Measurements from ENCODE around the gene MED16.

MED16 gene

GRCh38 chr19:918481-919198 lies 25.7 kb upstream of the MED16 start:
- H3K9ac ChIP-seq (ENCODE audit: low read length), result no peak overlapping the region

GRCh38 chr19:918152-918437 lies 25.1 kb upstream of the MED16 start:
- H3K9me2 ChIP-seq (ENCODE audit: low read depth, low read length), result no peaks in the 10 kb centered on the region
- no peak overlapping the region for H2AFZ ChIP-seq (ENCODE audit: low read length)
- H3K4me2 ChIP-seq (ENCODE audit: low read length), result peak overlapping the region; percentile 64
- TF ChIP-seq CTCF (IDR thresholded peaks at IDR 0.05; ENCODE audit: low read length), result no peak
- no peak for TF ChIP-seq EZH2 (IDR thresholded peaks at IDR 0.05; ENCODE audit: borderline replicate concordance, low read length)
- no peaks in the 10 kb centered on the region for H3K36me3 ChIP-seq (ENCODE audit: insufficient read depth, low read length)
- no peaks in the 10 kb centered on the region for H3K79me2 ChIP-seq (ENCODE audit: insufficient read depth, low read length)
- H3K4me3 ChIP-seq (ENCODE audit: low read depth, low read length, poor library complexity, severe bottlenecking), result no peak overlapping the region
- H3K9ac ChIP-seq (ENCODE audit: low read length), result no peak overlapping the region
- peaks cover 13% of the 10 kb centered on the region; the same call in 1 of the 2 replicates for H3K27me3 ChIP-seq (ENCODE audit: insufficient read depth, low read length)
- no peaks in the 10 kb centered on the region for H3F3A ChIP-seq (ENCODE audit: insufficient read depth, low read length)
- H4K20me1 ChIP-seq (ENCODE audit: insufficient read depth, low read length), result no peaks in the 10 kb centered on the region
- peaks cover 40% of the 10 kb centered on the region for H3K4me1 ChIP-seq (ENCODE audit: insufficient read depth, low read length, severe bottlenecking)
- H3K9me3 ChIP-seq (ENCODE audit: low read length), result no peaks in the 10 kb centered on the region
- H3K27ac ChIP-seq (ENCODE audit: low read depth, low read length, poor library complexity, severe bottlenecking), result no peak overlapping the region

More at GRCh38 chr19:918481-919198, 25.7 kb upstream of the MED16 start:
- no peaks in the 10 kb centered on the region for H3K36me3 ChIP-seq (ENCODE audit: insufficient read depth, low read length)
- TF ChIP-seq EZH2 (IDR thresholded peaks at IDR 0.05; ENCODE audit: borderline replicate concordance, low read length) (no peak), CTCF (IDR thresholded peaks at IDR 0.05; ENCODE audit: low read length) (no peak)
- H3K27me3 ChIP-seq (ENCODE audit: insufficient read depth, low read length), result peaks cover 13% of the 10 kb centered on the region; the same call in 1 of the 2 replicates
- no peaks in the 10 kb centered on the region for H3F3A ChIP-seq (ENCODE audit: insufficient read depth, low read length)
- H3K4me2 ChIP-seq (ENCODE audit: low read length), result no peak overlapping the region; the same call in 1 of the 2 replicates
- no peak overlapping the region for H3K27ac ChIP-seq (ENCODE audit: low read depth, low read length, poor library complexity, severe bottlenecking)
- H3K9me2 ChIP-seq (ENCODE audit: low read depth, low read length), result no peaks in the 10 kb centered on the region
- H2AFZ ChIP-seq (ENCODE audit: low read length), result no peak overlapping the region
- H3K79me2 ChIP-seq (ENCODE audit: insufficient read depth, low read length), result no peaks in the 10 kb centered on the region
- H4K20me1 ChIP-seq (ENCODE audit: insufficient read depth, low read length), result no peaks in the 10 kb centered on the region
- peaks cover 36% of the 10 kb centered on the region for H3K4me1 ChIP-seq (ENCODE audit: insufficient read depth, low read length, severe bottlenecking)
- no peaks in the 10 kb centered on the region for H3K9me3 ChIP-seq (ENCODE audit: low read length)
- H3K4me3 ChIP-seq (ENCODE audit: low read depth, low read length, poor library complexity, severe bottlenecking), result no peak overlapping the region

GRCh38 chr19:917323-918151 lies 24.6 kb upstream of the MED16 start, which contains the start of gene KISS1R:
KISS1R (plus strand) TSS chr19:917333; CDS start chr19:917503, 170 bp downstream.
- peak; percentile 84 for TF ChIP-seq CTCF (IDR thresholded peaks at IDR 0.05; ENCODE audit: low read length)
- no peak for TF ChIP-seq EZH2 (IDR thresholded peaks at IDR 0.05; ENCODE audit: borderline replicate concordance, low read length)

More at GRCh38 chr19:917323-918151, 24.6 kb upstream of the MED16 start, which contains the start of gene KISS1R:
- Histone ChIP-seq H3K9me3 (ENCODE audit: low read length) (no peaks in the 10 kb centered on the region), H3K79me2 (ENCODE audit: insufficient read depth, low read length) (no peaks in the 10 kb centered on the region), H3K4me3 (ENCODE audit: low read depth, low read length, poor library complexity, severe bottlenecking) (peak within 1 kb of the TSS; percentile 41), H3K27ac (ENCODE audit: low read depth, low read length, poor library complexity, severe bottlenecking) (no peak within 1 kb of the TSS), H3K4me2 (ENCODE audit: low read length) (peak within 1 kb of the TSS; percentile 64), H3F3A (ENCODE audit: insufficient read depth, low read length) (no peaks in the 10 kb centered on the region), H3K36me3 (ENCODE audit: insufficient read depth, low read length) (no peaks in the 10 kb centered on the region), H2AFZ (ENCODE audit: low read length) (no peak within 1 kb of the TSS), H3K9me2 (ENCODE audit: low read depth, low read length) (no peaks in the 10 kb centered on the region), H3K9ac (ENCODE audit: low read length) (no peak within 1 kb of the TSS; the same call in 1 of the 2 replicates), H3K4me1 (ENCODE audit: insufficient read depth, low read length, severe bottlenecking) (peaks cover 40% of the 10 kb centered on the region), H3K27me3 (ENCODE audit: insufficient read depth, low read length) (peaks cover 13% of the 10 kb centered on the region; the same call in 1 of the 2 replicates), H4K20me1 (ENCODE audit: insufficient read depth, low read length) (no peaks in the 10 kb centered on the region)
